IMR-90 (cell line): ENCODE data around the gene COL25A1. TPM values are rescaled to one million over a fixed set of nuclear protein-coding genes. Genes with fewer than 3 reads are reported as not detected.

ENCODE experiments used
- ATAC-seq: fragments of 200-7000 bp; cut with Tn5 transposase; 2 replicates; pipeline ENCODE4 v1.9.1; 2020; ENCODE audit warnings: low read depth, mild to moderate bottlenecking, moderate library complexity
- BruUV-seq: library from RNA; stranded (reverse); fragments of 400-500 nt; replicated peaks from 2 replicates; lab custom pipeline; 2021; lab: Mats Ljungman, UMichigan
- CTCF ChIA-PET: fragments of 300-600 bp; formaldehyde crosslinking; extraction: SDS; loops from one replicate; lab custom pipeline; 2021; ENCODE audit warnings: antibody characterized with exemption; lab: Yijun Ruan, JAX
- POLR2A ChIA-PET: fragments of 300-600 bp; sonication (Branson Sonifier 250); formaldehyde crosslinking; loops from one replicate; lab custom pipeline; 2022; ENCODE audit warnings: antibody characterized with exemption; ENCODE audit not compliant: unreplicated experiment; lab: Charles Lee
- DNase-seq: peaks from one replicate; pipeline ENCODE4 v3.0.0; 2013
- H2AFZ ChIP-seq: replicated peaks from 2 replicates; pipeline ENCODE3; 2013; ENCODE audit warnings: low read length, mild to moderate bottlenecking; ENCODE audit not compliant: poor library complexity
- H2AK5ac ChIP-seq: 2 replicates; pipeline ENCODE4 v1.6.1; 2013; ENCODE audit warnings: low read depth, low read length, inconsistent platforms
- H2AK9ac ChIP-seq: replicated peaks from 2 replicates; pipeline ENCODE3; 2013; ENCODE audit warnings: mild to moderate bottlenecking, low read depth, low read length, moderate library complexity; ENCODE audit not compliant: poor library complexity
- H2BK120ac ChIP-seq: 2 replicates; pipeline ENCODE4 v1.6.1; 2013; ENCODE audit warnings: low read depth, low read length, inconsistent platforms
- H2BK15ac ChIP-seq: 3 replicates; pipeline ENCODE4 v1.6.1; 2013; ENCODE audit warnings: low read depth, low read length, inconsistent platforms
- H2BK20ac ChIP-seq: 2 replicates; pipeline ENCODE4 v1.6.1; 2013; ENCODE audit warnings: low read depth, mild to moderate bottlenecking, inconsistent platforms, low read length, moderate library complexity
- H2BK5ac ChIP-seq: 2 replicates; pipeline ENCODE4 v1.6.1; 2013; ENCODE audit warnings: mild to moderate bottlenecking, low read depth, low read length, inconsistent platforms; ENCODE audit not compliant: poor library complexity, severe bottlenecking
- H3K14ac ChIP-seq: replicated peaks from 2 replicates; pipeline ENCODE4 v1.6.1; 2013; ENCODE audit warnings: low read depth, low read length, inconsistent platforms
- H3K18ac ChIP-seq: 2 replicates; pipeline ENCODE4 v1.6.1; 2013; ENCODE audit warnings: low read depth, low read length, control low read depth
- H3K23ac ChIP-seq: 2 replicates; pipeline ENCODE4 v1.6.1; 2013; ENCODE audit warnings: low read depth, low read length, inconsistent platforms
- H3K27ac ChIP-seq: 2 replicates; pipeline ENCODE4 v1.5.1; 2013; ENCODE audit warnings: mild to moderate bottlenecking, control low read depth, low read length; ENCODE audit not compliant: insufficient read depth
- H3K27me3 ChIP-seq: 2 replicates; pipeline ENCODE4 v1.6.1; 2013; ENCODE audit warnings: low read length; ENCODE audit not compliant: control insufficient read depth, insufficient read depth
- H3K36me3 ChIP-seq: 2 replicates; pipeline ENCODE4 v1.6.1; 2013; ENCODE audit warnings: low read length, mixed read lengths; ENCODE audit not compliant: control insufficient read depth, insufficient read depth
- H3K4ac ChIP-seq: 2 replicates; pipeline ENCODE4 v1.6.1; 2013; ENCODE audit warnings: low read depth, low read length, inconsistent platforms
- H3K4me1 ChIP-seq: 2 replicates; pipeline ENCODE4 v1.6.1; 2013; ENCODE audit warnings: low read length, mixed read lengths; ENCODE audit not compliant: control insufficient read depth, insufficient read depth
- H3K4me2 ChIP-seq: 2 replicates; pipeline ENCODE4 v1.6.1; 2013; ENCODE audit warnings: low read depth, mild to moderate bottlenecking, control low read depth, low read length, moderate library complexity
- H3K4me3 ChIP-seq: 2 replicates; pipeline ENCODE4 v1.5.1; 2013; ENCODE audit warnings: low read depth, mild to moderate bottlenecking, control low read depth, low read length, moderate library complexity; ENCODE audit not compliant: insufficient read depth
- H3K56ac ChIP-seq: 2 replicates; pipeline ENCODE4 v1.6.1; 2013; ENCODE audit warnings: low read length, inconsistent platforms; ENCODE audit not compliant: insufficient read depth; ENCODE audit errors: extremely low read depth
- H3K79me1 ChIP-seq, 2 experiments: 2 replicates each; pipeline ENCODE4 v1.6.1; 2013; ENCODE audit warnings: low read length in 2 of 2, inconsistent platforms in 1 of 2, low read depth in 1 of 2
- H3K9ac ChIP-seq: 2 replicates; pipeline ENCODE4 v1.6.1; 2013; ENCODE audit warnings: low read depth, low read length, control low read depth
- H3K9me1 ChIP-seq: 2 replicates; pipeline ENCODE4 v1.6.1; 2013; ENCODE audit warnings: low read length, inconsistent platforms; ENCODE audit not compliant: insufficient read depth
- H3K9me3 ChIP-seq: 2 replicates; pipeline ENCODE4 v1.6.1; 2013; ENCODE audit warnings: low read length; ENCODE audit not compliant: control insufficient read depth, insufficient read depth
- H4K20me1 ChIP-seq: 2 replicates; pipeline ENCODE4 v1.6.1; 2013; ENCODE audit warnings: low read length, inconsistent platforms; ENCODE audit not compliant: insufficient read depth
- H4K5ac ChIP-seq: 2 replicates; pipeline ENCODE4 v1.6.1; 2013; ENCODE audit warnings: mild to moderate bottlenecking, low read depth, low read length, control low read depth
- H4K8ac ChIP-seq, 2 experiments: 2 replicates each; pipeline ENCODE4 v1.6.1; 2013; ENCODE audit warnings: low read depth in 2 of 2, low read length in 2 of 2, control low read depth in 1 of 2, inconsistent platforms in 1 of 2
- H4K91ac ChIP-seq: 2 replicates; pipeline ENCODE4 v1.6.1; 2013; ENCODE audit warnings: low read depth, low read length, inconsistent platforms; ENCODE audit not compliant: insufficient read depth
- BHLHE40 ChIP-seq: fragments of 150-350 bp; IDR thresholded peaks from 2 replicates; pipeline ENCODE4 v1.6.1; 2016; ENCODE audit warnings: mild to moderate bottlenecking, low read depth, low read length
- CEBPB ChIP-seq: IDR thresholded peaks from 2 replicates; pipeline ENCODE4 v1.6.1; 2012; ENCODE audit warnings: low read depth, low read length, improper control_type of control experiment
- NFE2L2 ChIP-seq: fragments of 150-350 bp; IDR thresholded peaks from 2 replicates; pipeline ENCODE4 v1.6.1; 2016; ENCODE audit warnings: low read depth, mild to moderate bottlenecking, low read length
- SMC3 ChIP-seq: fragments of 150-350 bp; IDR thresholded peaks from 2 replicates; pipeline ENCODE4 v1.6.1; 2016; ENCODE audit warnings: low read depth, mild to moderate bottlenecking, antibody characterized with exemption, low read length, moderate library complexity
- whole genome bisulfite sequencing, 2 experiments: methylation state at CpG; one replicate each; pipeline versions ENCODE4 v1.1.5 to v1.1.7; 2013; ENCODE audit warnings: missing lambda C conversion rate in 2 of 2; ENCODE audit not compliant: insufficient read length in 1 of 2; ENCODE audit errors: extremely low coverage in 2 of 2; 5-methylcytosine and 5-hydroxymethylcytosine counted together
- dilution Hi-C: fragments of 300-500 bp; cut with HindIII; formaldehyde crosslinking; loops from one replicate; pipeline ENCODE4 v1.14.3; 2018; ENCODE audit warnings: low sequenced_read_pairs; ENCODE audit not compliant: unreplicated experiment
- in situ Hi-C: fragments of 300-500 bp; cut with MboI; formaldehyde crosslinking; loops from 3 replicates; pipeline ENCODE4 v1.14.3; 2019; ENCODE audit warnings: low sequenced_read_pairs, inconsistent platforms, mixed read lengths
- intact Hi-C: fragments of 100-400 bp; cut with micrococcal nuclease; formaldehyde crosslinking; loops from 2 replicates; pipeline ENCODE4 v1.10.0; 2022
- polyA plus RNA-seq, 3 experiments: library from polyadenylated mRNA; depleted of rRNA; stranded (reverse); fragments of >200 nt; gene quantifications; 2 replicates each; pipeline ENCODE4 v1.2.3, GENCODE V29; 2012; ENCODE audit warnings: low replicate concordance in 1 of 3
- total RNA-seq: library from RNA; depleted of rRNA; stranded (reverse); fragments of >200 nt; gene quantifications from 2 replicates; pipeline ENCODE4 v1.2.3, GENCODE V29; 2012

Gene COL25A1
- total and polyA plus RNA-seq, 2 of the 4 experiments (the other 2 are of a cell fraction), result under 0.01 to 0.05 TPM

DNA sequence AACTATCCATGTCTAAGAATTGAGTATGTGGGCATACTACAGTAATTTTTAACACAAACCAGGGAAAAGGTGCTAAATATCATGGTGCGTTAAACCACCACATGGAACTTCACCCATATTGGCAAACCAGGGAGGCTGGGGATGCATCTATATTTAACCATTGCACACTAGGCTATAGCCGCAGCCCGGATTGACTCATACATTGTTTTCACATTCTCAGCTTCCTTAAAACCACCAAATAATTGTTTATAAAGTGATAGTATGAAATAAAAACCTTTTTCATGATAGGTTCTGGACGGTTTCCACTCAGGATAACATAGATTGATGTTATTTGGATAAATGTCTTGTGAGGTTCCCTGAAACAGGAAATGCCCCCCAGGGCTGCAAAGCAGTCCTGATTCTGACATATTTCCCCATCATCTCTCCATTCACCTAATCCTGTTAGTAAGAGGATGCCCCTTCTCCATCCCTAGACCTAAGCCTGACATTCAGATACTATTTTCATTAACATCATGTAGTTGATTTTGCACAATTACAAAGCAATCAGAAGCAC is 7.9 kb downstream of the COL25A1 start:
- DNase-seq (peak; percentile 13), ATAC-seq (no peak)
- no peak overlapping the region for H3K56ac ChIP-seq
- no peak overlapping the region for H3K27ac ChIP-seq
- H2BK120ac ChIP-seq, result no peak overlapping the region
- H2AK5ac ChIP-seq, result no peak overlapping the region
- H3K27me3 ChIP-seq, result peaks cover 4% of the 10 kb centered on the region; the same call in 1 of the 2 replicates
- CTCF ChIA-PET, result no interaction called here
- H3K9me3 ChIP-seq, result no peaks in the 10 kb centered on the region
- H2BK20ac ChIP-seq, result no peak overlapping the region
- H4K8ac ChIP-seq, result no peak overlapping the region
- H3K23ac ChIP-seq, result no peak overlapping the region
- no peak overlapping the region for H2AFZ ChIP-seq
- dilution Hi-C loops, result no loop called here
- intact Hi-C loops, result loop anchor here (5.0 kb wide), 1 partner anchor 457 kb away; no protein-coding TSS in a partner anchor
- no peak overlapping the region for H3K9ac ChIP-seq
- BruUV-seq, result no TSS peak
- H3K79me1 ChIP-seq, result no peaks in the 10 kb centered on the region
- no peak overlapping the region for H3K4ac ChIP-seq
- no peak overlapping the region for H3K4me2 ChIP-seq
- no peaks in the 10 kb centered on the region for H3K4me1 ChIP-seq
- no peaks in the 10 kb centered on the region for H3K36me3 ChIP-seq
- no peaks in the 10 kb centered on the region for H3K9me1 ChIP-seq
- no peak overlapping the region for H3K4me3 ChIP-seq
- no peak overlapping the region for H2AK9ac ChIP-seq
- H2BK5ac ChIP-seq, result no peak overlapping the region
- no peak for TF ChIP-seq NFE2L2
- no peak for TF ChIP-seq CEBPB
- TF ChIP-seq SMC3, result no peak
- no peak for TF ChIP-seq BHLHE40
- H3K14ac ChIP-seq, result no peak overlapping the region
- no peak overlapping the region for H3K18ac ChIP-seq
- POLR2A ChIA-PET, result no interaction called here
- in situ Hi-C loops, result no loop called here
- H2BK15ac ChIP-seq, result no peak overlapping the region
- no peak overlapping the region for H4K91ac ChIP-seq
- H4K20me1 ChIP-seq, result no peaks in the 10 kb centered on the region
- no CpG with 5 or more reads among the region's 4 CpGs for WGBS, 2 experiments
- no peak overlapping the region for H4K5ac ChIP-seq
